A549 treated with RU486 at 1 μM for 4 hours (cell line): ENCODE data around the gene KHDC3L. TPM values are rescaled to one million over a fixed set of nuclear protein-coding genes. Genes with fewer than 3 reads are reported as not detected.

Source experiments
- total RNA-seq: library from RNA; stranded (reverse); fragments of 200-300 nt; extraction: Qiagen RNA extraction; gene quantifications from 5 replicates; pipeline ENCODE4 v1.2.3, GENCODE V29; 2022; ENCODE audit warnings: low read depth

Gene KHDC3L
- not detected in 5 replicates for total RNA-seq

GRCh38 chr6:73362358-73362757 is at the start of gene KHDC3L:
Gene KHDC3L (plus strand): TSS chr6:73362658. CDS start chr6:73362730, 72 bp downstream.

GRCh38 chr6:73353636-73354593 is 8.5 kb upstream of the KHDC3L start, which contains the start of gene DPPA5:
Gene DPPA5 (minus strand): TSS chr6:73354276. CDS start chr6:73354225, 51 bp downstream.

GRCh38 chr6:73369563-73369962 is 7.1 kb downstream of the KHDC3L start, which contains the start of gene OOEP:
Gene OOEP (minus strand): TSS chr6:73369897. CDS start chr6:73369792, 105 bp downstream.

GRCh38 chr6:73394577-73395354 is 32.3 kb downstream of the KHDC3L start, which contains the start of gene DDX43:
Gene DDX43 (plus strand): TSS chr6:73394828. CDS start chr6:73394906, 78 bp downstream.

Other genes with a start within 250 kb of the KHDC3L start
- gene KHDC1L, start 137.2 kb upstream of the KHDC3L start, total RNA-seq, result 0.25 to 0.51 TPM (median 0.39 TPM) in 4 of 5 replicates, not detected in the other
- 2.2 to 4.0 TPM (median 3.5 TPM) in 5 replicates for gene KHDC1, start 99.5 kb upstream of the KHDC3L start, total RNA-seq
- gene DPPA5, start 8.4 kb upstream of the KHDC3L start, total RNA-seq, result not detected in 5 replicates
- not detected in 5 replicates for gene OOEP, start 7.2 kb downstream of the KHDC3L start, total RNA-seq
- gene DDX43, start 32.2 kb downstream of the KHDC3L start, total RNA-seq, result not detected in 5 replicates
- 4.8 to 5.6 TPM (median 5.2 TPM) in 5 replicates for gene CGAS, start 89.6 kb downstream of the KHDC3L start, total RNA-seq
- 9.8 to 12.1 TPM (median 10.8 TPM) in 5 replicates for gene MTO1, start 99.1 kb downstream of the KHDC3L start, total RNA-seq
- gene EEF1A1, start 158.4 kb downstream of the KHDC3L start, total RNA-seq, result 7,070 to 9,476 TPM (median 7,700 TPM) in 5 replicates